ENCODE data around the gene DNAJC22.

DNA sequence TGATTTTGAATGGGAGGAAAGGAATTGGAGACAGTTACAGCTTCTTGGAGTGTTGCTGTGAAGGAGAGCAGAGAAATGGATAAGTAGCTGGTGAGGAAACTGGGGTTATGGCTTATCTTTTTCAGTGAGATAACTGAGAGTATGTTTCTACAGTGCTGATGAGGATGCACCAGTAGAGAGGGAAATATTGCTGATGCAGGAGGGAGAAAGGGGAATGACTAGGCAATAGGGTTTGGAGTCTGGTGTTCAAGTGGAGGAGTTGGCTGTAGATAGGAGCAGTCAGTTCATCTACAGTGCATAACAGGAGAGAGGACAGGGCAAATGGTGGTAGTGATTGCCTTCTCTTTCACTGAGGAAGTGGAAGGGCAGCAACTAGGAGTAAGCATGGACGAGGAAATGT lies 53.6 kb downstream of the DNAJC22 start:
- TF ChIP-seq, protein P1, sequence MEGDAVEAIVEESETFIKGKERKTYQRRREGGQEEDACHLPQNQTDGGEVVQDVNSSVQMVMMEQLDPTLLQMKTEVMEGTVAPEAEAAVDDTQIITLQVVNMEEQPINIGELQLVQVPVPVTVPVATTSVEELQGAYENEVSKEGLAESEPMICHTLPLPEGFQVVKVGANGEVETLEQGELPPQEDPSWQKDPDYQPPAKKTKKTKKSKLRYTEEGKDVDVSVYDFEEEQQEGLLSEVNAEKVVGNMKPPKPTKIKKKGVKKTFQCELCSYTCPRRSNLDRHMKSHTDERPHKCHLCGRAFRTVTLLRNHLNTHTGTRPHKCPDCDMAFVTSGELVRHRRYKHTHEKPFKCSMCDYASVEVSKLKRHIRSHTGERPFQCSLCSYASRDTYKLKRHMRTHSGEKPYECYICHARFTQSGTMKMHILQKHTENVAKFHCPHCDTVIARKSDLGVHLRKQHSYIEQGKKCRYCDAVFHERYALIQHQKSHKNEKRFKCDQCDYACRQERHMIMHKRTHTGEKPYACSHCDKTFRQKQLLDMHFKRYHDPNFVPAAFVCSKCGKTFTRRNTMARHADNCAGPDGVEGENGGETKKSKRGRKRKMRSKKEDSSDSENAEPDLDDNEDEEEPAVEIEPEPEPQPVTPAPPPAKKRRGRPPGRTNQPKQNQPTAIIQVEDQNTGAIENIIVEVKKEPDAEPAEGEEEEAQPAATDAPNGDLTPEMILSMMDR (IDR thresholded peaks at IDR 0.05) = no peak
- TF ChIP-seq ZFX (IDR thresholded peaks at IDR 0.05; ENCODE audit: borderline replicate concordance) = no peak

All from 22Rv1 (cell line).